IPS-20b (cell line): ENCODE results near the gene DGCR2.
"Not testable (repeated sequence)": the region's sequence is repeated elsewhere in the genome, so short reads cannot be mapped to it uniquely, and the experiment has no call there.

Experiments
- H3K27ac ChIP-seq: one replicate; pipeline ENCODE4 v1.5.1; 2013; ENCODE audit warnings: low read length
- H3K27me3 ChIP-seq: 2 replicates; pipeline ENCODE4 v1.6.1; 2013; ENCODE audit warnings: mild to moderate bottlenecking, low read length, inconsistent platforms; ENCODE audit not compliant: insufficient read depth
- H3K36me3 ChIP-seq: 2 replicates; pipeline ENCODE4 v1.6.1; 2013; ENCODE audit warnings: low read depth, mild to moderate bottlenecking, inconsistent platforms, low read length, moderate library complexity; ENCODE audit not compliant: insufficient read depth
- H3K4me1 ChIP-seq: 2 replicates; pipeline ENCODE4 v1.6.1; 2013; ENCODE audit warnings: mild to moderate bottlenecking, control low read depth, inconsistent platforms, low read length, moderate library complexity; ENCODE audit not compliant: insufficient read depth
- H3K4me3 ChIP-seq: 2 replicates; pipeline ENCODE4 v1.5.1; 2013; ENCODE audit warnings: mild to moderate bottlenecking, low read length, inconsistent platforms
- H3K9ac ChIP-seq: 2 replicates; pipeline ENCODE4 v1.6.1; 2013; ENCODE audit warnings: low read depth, mild to moderate bottlenecking, inconsistent platforms, low read length, moderate library complexity
- H3K9me3 ChIP-seq: 2 replicates; pipeline ENCODE4 v1.6.1; 2013; ENCODE audit warnings: mild to moderate bottlenecking, low read depth, low read length, inconsistent platforms; ENCODE audit not compliant: insufficient read depth

The DGCR2 gene

DNA sequence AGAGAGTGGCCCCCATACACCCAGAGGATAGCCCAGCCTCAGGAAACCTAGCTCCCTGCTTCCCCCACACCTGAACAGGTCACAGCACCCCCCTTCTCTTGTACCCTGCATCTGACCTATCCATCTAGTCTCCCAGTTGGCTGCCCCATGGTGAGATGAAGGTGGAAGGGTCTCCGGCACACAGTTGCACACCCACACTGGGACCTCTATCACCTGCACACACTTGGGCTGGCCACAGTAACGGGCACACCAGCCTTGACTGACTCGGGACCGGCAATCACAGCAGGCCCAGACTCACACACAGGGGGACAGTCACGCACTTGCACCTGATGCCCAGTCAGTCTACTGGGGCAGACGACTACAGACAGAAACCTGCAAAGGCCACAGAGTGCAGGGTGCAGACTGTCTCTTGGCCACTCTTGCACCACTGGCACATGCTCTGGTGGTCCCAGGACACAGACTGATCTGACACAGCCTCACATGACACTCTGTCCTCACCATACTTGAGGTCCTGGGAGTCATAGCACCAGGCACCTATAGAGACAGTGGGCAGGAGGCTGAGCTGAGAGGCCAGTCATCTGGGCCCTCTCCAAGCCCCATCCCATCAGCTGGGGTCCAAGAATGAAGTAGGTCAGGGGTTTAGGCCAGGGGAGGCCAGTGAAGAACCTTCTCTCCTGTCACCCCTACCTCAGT lies 88.0 kb downstream of the DGCR2 start:
- not testable (repeated sequence) for H3K36me3 ChIP-seq, H3K4me3 ChIP-seq, H3K9me3 ChIP-seq, H3K4me1 ChIP-seq, H3K27ac ChIP-seq, H3K9ac ChIP-seq
- peaks cover 23% of the 10 kb centered on the region for H3K27me3 ChIP-seq

DNA sequence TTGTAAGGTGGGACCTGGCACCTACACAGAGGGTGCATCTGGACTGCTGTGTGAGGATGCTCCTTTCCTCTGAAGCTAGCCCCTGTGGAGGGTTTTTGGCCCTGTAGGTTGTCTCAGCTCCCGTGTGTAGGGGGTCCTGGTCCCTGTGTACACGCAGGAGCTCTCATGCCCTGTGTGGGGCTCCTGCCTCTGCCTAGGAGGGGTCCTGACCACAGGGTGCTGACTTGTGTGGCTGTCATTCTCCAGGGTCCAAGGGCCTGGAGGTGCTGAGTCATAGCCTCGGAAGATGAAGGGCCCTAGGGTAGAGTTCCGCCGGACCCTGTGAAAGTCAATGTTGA lies 88.7 kb downstream of the DGCR2 start:
- H3K27ac ChIP-seq, H3K4me3 ChIP-seq, H3K36me3 ChIP-seq, H3K9ac ChIP-seq, H3K9me3 ChIP-seq, H3K4me1 ChIP-seq: not testable (repeated sequence)
- peaks cover 29% of the 10 kb centered on the region for H3K27me3 ChIP-seq

DNA sequence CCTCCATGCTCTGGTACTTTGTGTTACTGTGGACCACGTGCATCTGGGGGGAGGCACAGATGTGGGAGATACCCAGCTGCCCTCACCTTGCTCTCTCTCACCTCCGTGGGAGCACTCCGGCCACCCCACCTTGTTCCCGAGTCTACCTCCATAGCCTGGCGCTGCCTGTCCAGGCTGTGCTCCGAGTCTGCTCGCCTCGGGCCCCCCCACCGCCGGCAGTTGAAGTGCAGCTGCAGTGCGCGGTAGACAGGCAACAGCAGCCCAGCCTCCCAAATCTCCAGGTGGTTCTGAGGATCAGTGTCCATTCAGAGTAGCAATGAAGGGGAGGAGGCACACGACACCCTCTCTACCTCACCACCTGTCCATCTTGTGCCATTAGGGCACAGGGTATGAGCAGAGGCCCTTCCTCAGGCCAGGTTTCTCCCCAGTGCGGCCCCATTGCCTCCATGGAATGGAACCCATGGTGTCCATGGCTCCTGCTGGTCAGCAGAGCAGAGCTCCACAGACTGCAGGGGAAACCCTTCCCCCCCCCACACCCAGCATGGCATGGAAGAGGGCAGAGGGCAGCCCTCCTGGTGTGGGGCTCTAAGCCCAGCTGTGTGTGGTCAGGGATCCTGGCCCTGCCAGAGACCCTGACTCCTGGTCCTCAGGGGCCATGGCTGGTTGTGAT lies 89.2 kb downstream of the DGCR2 start:
- not testable (repeated sequence) for H3K4me3 ChIP-seq, H3K36me3 ChIP-seq, H3K9ac ChIP-seq, H3K9me3 ChIP-seq, H3K4me1 ChIP-seq, H3K27ac ChIP-seq
- H3K27me3 ChIP-seq: peaks cover 34% of the 10 kb centered on the region

DNA sequence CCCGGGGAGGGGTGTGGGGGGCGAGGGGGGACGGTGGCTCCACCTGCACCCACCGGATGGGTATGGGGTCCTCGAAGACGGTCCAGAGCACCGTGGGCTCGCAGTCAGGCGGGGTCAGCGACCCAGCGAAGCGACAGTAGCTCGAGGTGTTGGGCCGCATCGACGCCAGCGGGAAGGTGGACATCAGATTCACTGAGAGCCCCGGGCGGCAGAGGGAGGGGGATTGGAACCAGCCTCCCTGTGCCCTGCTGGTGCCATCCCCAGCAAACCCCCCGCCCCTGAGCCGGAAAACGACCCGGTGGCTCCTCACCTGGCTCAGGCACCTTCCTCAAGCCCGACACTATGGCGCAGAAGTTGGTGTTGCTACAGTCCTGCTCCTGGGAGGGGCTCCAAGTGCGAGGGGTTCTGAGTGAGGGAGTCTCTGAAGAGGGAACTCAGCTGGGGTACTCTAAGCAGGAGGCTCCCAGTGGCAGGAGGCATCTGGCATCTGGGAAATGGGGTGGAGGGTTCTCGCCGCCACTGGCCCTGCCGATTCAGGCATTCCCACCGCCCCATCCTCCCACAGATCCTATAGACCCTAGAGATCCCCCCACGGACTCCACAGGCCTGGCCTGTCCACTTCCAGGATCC lies 89.9 kb downstream of the DGCR2 start:
- H3K4me1 ChIP-seq, H3K27ac ChIP-seq, H3K9me3 ChIP-seq, H3K4me3 ChIP-seq, H3K9ac ChIP-seq, H3K36me3 ChIP-seq: not testable (repeated sequence)
- peaks cover 42% of the 10 kb centered on the region for H3K27me3 ChIP-seq

DNA sequence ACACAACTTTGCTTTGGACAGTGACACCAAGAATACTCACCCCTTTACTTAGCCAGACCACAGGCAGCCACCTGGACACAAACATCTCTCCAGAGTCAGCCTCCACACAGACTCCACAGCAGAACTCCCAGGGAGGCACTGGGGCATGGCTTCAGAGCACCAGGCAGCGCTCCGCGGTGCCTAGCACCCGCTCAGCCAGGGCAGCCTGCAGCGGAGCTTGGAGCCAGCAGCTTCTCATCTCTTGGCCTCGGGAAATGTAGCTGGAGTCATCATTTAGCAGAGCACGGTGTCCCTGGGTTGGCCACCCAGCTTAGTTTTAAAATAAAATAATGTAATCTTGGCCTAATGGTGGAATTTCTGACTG lies 91.3 kb downstream of the DGCR2 start:
- not testable (repeated sequence) for H3K9me3 ChIP-seq, H3K36me3 ChIP-seq, H3K9ac ChIP-seq, H3K4me3 ChIP-seq, H3K27ac ChIP-seq, H3K4me1 ChIP-seq
- H3K27me3 ChIP-seq: peaks cover 47% of the 10 kb centered on the region

DNA sequence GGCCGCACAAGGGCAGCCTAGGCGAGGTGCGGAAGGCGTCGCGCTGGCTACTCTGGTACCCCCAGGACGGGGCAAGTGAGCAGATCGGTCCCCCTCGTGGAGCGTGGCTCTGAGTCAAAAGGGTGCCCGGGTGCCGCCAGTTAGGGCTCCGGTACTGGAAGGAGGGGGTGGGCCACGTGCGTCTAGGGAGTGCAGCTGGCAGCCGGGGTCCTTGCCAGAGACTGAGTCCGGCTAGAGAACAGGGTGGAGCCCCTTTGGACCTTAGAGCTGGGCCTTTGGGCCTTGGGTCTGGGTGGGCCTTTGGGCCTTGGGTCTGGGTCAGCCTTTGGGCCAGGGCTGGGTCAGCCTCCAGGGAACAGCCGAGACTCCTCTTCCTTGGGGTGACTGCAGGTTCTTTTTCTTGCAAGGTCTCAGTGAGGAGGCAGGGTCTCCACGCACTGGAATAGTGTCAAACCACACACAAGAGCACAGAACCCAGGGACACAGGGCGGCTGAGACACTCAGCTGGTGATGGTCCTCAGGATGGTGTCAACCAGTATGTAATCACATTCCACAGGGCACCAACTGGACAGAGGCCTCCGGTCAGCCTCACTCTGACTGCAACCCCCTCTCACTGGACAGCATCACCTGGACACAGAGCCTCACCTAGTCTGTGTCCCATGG lies 91.9 kb downstream of the DGCR2 start:
- H3K9me3 ChIP-seq, H3K4me3 ChIP-seq, H3K27ac ChIP-seq, H3K36me3 ChIP-seq, H3K4me1 ChIP-seq, H3K9ac ChIP-seq: not testable (repeated sequence)
- H3K27me3 ChIP-seq: peaks cover 47% of the 10 kb centered on the region

DNA sequence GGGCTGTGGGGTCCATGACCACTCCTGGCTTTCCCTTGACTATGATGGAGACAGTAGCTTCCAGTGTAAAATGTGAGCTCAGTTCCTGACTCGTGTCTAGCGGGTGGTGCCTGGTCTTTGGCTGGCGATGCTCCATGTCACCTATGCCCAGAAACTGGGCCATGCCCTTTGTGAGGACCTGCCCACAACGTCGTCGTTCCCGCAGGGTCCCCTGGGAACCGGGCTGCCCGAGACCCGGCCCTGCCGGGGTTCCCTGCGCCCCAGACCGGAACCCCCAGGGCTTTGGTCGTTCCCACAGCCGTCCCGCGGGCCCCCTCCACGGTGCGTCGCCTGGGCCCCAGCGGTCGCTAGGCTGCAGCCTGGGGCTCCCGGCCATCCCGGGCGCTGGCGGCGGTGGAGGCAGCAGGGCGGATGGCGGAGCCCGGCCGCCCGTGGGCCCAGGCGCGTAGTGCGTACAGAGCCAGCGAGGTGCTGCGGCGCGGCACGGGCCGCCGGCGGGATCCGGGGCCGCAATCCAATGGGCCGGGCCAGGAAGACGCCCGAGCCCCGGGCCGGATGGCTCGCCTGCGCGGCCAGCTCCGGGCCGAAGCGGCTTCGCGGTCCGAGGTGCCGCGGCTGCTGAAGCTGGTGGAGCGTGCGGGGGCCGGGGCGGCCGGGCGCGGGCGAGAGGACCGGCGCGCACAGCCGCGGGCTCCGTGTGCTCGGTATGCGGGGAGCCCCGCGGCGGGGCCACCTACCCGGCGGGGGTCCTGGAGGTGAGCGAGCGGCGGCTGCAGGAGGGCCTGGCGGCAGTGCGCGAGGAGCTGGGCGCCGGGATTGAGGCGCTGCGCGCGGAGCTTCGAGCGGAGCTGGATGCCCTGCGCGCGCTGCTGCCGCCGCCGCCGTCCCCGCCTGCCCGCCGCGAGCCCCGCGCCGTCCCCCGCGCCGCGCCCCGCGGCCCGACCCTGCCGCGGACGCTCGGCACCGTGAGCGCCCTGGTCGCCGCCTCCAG lies 92.8 kb downstream of the DGCR2 start:
- peaks cover 47% of the 10 kb centered on the region for H3K27me3 ChIP-seq
- H3K4me3 ChIP-seq, H3K9ac ChIP-seq, H3K4me1 ChIP-seq, H3K27ac ChIP-seq, H3K36me3 ChIP-seq, H3K9me3 ChIP-seq: not testable (repeated sequence)

DNA sequence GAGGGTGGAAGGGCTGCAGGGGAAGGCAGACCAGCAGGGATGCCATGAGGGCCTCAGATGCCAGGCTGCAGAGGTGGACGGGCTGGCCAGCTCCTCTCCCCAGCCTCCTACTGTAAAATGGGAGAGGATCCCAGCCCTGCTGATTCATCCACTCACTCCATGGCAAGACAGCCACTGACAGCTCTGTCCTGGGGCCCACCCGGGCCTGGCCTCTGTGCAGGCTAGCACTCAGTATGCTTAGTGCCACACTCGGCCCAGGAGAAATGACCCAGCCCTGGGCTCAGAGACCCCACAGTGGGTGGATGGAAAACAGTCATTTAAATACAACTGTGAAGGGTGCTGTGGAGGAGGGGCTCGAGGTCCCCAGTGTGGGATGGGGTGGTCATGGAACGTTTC lies 94.2 kb downstream of the DGCR2 start:
- not testable (repeated sequence) for H3K27ac ChIP-seq, H3K36me3 ChIP-seq, H3K9me3 ChIP-seq, H3K9ac ChIP-seq, H3K4me1 ChIP-seq, H3K4me3 ChIP-seq
- peaks cover 47% of the 10 kb centered on the region for H3K27me3 ChIP-seq

DNA sequence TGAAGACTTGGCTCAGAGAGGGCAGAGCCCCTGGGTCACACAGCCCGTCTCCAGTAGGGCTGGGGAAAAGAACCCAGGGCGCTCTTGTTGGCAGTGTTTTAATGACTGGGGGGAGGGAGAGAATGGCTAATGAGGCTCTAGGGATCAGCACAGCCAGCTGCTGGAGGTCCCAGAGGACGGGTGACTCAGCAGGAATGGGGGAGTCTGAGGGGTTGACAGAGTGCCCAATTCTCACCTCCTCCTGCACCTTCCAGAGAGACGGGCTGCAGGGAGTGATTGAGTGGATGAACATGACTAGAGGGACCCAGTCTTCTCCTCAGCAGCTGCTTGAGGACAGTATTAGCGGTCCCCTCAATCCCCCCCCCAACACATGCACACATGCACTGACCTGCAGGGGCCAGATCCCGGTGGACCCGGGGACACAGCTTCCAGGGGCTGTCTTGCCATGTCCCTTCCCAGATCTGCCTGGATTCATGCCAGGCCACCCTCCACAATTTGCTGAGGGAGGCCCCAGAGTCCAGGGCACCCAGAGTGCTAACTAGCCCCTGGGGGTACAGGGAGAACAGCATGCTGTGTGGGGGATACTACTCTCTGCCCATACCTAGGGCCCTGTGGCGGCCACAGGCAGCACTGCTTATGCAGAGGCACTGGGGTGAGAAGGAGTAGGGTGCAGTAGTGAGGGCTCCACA lies 94.7 kb downstream of the DGCR2 start:
- H3K27me3 ChIP-seq: peaks cover 47% of the 10 kb centered on the region
- H3K9me3 ChIP-seq, H3K4me3 ChIP-seq, H3K9ac ChIP-seq, H3K4me1 ChIP-seq, H3K36me3 ChIP-seq, H3K27ac ChIP-seq: not testable (repeated sequence)

DNA sequence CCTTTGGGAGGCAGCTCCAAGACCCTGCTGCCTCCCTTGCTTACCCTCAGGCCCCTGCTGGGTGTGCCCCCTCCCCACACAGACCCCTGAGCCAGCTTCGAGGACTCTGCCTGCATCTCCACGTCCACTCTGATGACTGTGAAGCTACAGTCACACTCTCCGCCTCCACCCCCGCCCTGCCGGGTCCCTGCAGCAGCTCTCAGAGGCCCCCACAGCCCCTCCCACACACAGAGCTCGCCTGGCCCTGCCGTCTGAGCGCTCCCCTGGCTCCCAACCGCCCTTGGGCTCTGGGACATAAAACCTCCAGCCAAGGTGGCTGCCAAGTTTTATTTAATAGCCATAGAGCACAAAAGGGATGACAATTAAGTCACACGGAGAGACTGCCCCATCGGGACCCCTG lies 96.1 kb downstream of the DGCR2 start:
- not testable (repeated sequence) for H3K9ac ChIP-seq, H3K9me3 ChIP-seq, H3K4me1 ChIP-seq, H3K36me3 ChIP-seq, H3K4me3 ChIP-seq, H3K27ac ChIP-seq
- H3K27me3 ChIP-seq: peaks cover 41% of the 10 kb centered on the region

DNA sequence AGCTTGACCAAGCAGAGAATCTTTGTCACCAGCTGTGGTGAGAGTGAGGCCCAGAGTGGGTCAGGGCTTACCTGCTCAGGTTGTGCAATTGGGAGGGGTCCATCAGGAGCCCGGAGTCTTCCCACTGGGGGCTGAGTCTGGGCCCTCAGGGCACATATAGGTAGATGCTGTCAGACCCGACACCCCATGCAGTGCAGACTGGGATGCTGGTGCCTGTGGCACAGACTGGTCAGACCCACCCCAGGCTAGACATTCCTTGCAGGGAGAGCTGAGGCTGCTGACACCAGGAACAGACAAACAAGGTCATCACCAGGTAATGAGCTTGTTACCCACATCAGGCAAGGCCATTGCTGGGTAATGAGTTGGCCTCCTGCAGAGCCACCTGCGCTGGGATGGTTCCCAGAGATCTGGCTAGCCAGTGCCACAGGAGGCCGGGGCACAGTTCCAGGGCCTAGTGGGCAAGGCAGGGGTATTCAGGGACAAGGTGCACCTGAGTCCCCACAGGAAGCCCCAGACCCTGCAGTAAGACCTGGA lies 97.2 kb downstream of the DGCR2 start:
- not testable (repeated sequence) for H3K27ac ChIP-seq, H3K36me3 ChIP-seq, H3K4me1 ChIP-seq, H3K9me3 ChIP-seq, H3K4me3 ChIP-seq, H3K9ac ChIP-seq
- peaks cover 31% of the 10 kb centered on the region for H3K27me3 ChIP-seq
